ENCODE measurements around the gene LRRC32. TPM values are rescaled to one million over a fixed set of nuclear protein-coding genes. Genes with fewer than 3 reads are reported as not detected.

LRRC32 gene
- total and polyA plus RNA-seq, 10 of the 15 experiments (the other 5 are each of a cell fraction or from before 2014, with no cell fraction given) = 0.56 to 20.8 (median 7.4) TPM

GRCh38 chr11:76663912-76664440 is 6.6 kb downstream of the LRRC32 start:
- no peak overlapping the region for H3K9ac ChIP-seq (ENCODE audit: control insufficient read depth, insufficient read depth, low read length)
- H3K9me3 ChIP-seq (replicated peaks; ENCODE audit: control insufficient read depth, insufficient read depth, low read length) = no peaks in the 10 kb centered on the region
- DNase-seq (ENCODE audit: low read depth, low spot score) (no peak), FAIRE-seq (no peak), ATAC-seq (no peak)
- intact Hi-C loops (cut with micrococcal nuclease; ENCODE audit: unreplicated experiment) = no loop called here
- H3K27ac ChIP-seq (ENCODE audit: control insufficient read depth, insufficient read depth) = no peak overlapping the region
- no peak overlapping the region for H3K4me2 ChIP-seq (ENCODE audit: control insufficient read depth, insufficient read depth)
- H3K4me3 ChIP-seq = no peak overlapping the region
- CTCF ChIA-PET = interaction anchor here (0.8 to 3.6 kb wide), 7 partner anchors 9 to 65 kb away, joined by 3 to 12 read pairs (median 4); no protein-coding TSS in a partner anchor
- WGBS (ENCODE audit: insufficient coverage, insufficient replicate concordance, low lambda C conversion rate, missing lambda C conversion rate) = 71% methylated on average over 7 of the region's 7 CpGs
- no peaks in the 10 kb centered on the region; a peak in 1 of 4 replicates for H3K27me3 ChIP-seq (replicated peaks in 1 of 2; ENCODE audit: control insufficient read depth in 2 of 2, insufficient read depth in 2 of 2, low read length in 1 of 2)
- in situ Hi-C loops (cut with MboI) = no loop called here
- BruUV-seq (replicated peaks) = no TSS peak
- no peak overlapping the region for H2AFZ ChIP-seq (ENCODE audit: control insufficient read depth, low read depth, low read length)
- H4K20me1 ChIP-seq (ENCODE audit: control insufficient read depth, insufficient read depth) = no peaks in the 10 kb centered on the region
- SMC1A ChIA-PET (ENCODE audit: uncharacterized antibody, unreplicated experiment) = interaction anchor here (0.8 to 2.3 kb wide), 6 partner anchors 9 to 65 kb away, joined by 4 to 9 read pairs (median 6); no protein-coding TSS in a partner anchor
- no peaks in the 10 kb centered on the region for H3K79me2 ChIP-seq (ENCODE audit: control insufficient read depth, insufficient read depth, low read length)
- no peaks in the 10 kb centered on the region for H3K36me3 ChIP-seq (ENCODE audit: control insufficient read depth in 2 of 2, insufficient read depth in 2 of 2, low read length in 1 of 2)
- RAD21 ChIA-PET (ENCODE audit: unreplicated experiment) = interaction anchor here (1.1 to 3.2 kb wide), 3 partner anchors 10 to 36 kb away, joined by 3 to 23 read pairs (median 3); no protein-coding TSS in a partner anchor
- POLR2A ChIA-PET = interaction anchor here (1.4 to 2.9 kb wide), 2 partner anchors 9 to 34 kb away, joined by 3 to 15 read pairs; no protein-coding TSS in a partner anchor
- H3K4me1 ChIP-seq (ENCODE audit: control insufficient read depth, insufficient read depth, low read length) = peaks cover 34% of the 10 kb centered on the region
- TF ChIP-seq TCF12 (IDR thresholded peaks at IDR 0.05; ENCODE audit: low read depth, low read length) (no peak), GATAD2B (conservative IDR thresholded peaks at IDR 0.05; ENCODE audit: low read depth) (no peak), MYB (IDR thresholded peaks at IDR 0.05; ENCODE audit: borderline replicate concordance, low read depth, low read length) (no peak), TAF1 (IDR thresholded peaks at IDR 0.05; ENCODE audit: borderline replicate concordance, low read depth, low read length) (no peak), MTA3 (IDR thresholded peaks at IDR 0.05; ENCODE audit: borderline replicate concordance, low read length) (no peak), STAT3 (IDR thresholded peaks at IDR 0.05; ENCODE audit: low read depth, low read length) (no peak), NFXL1 (IDR thresholded peaks at IDR 0.05; ENCODE audit: borderline replicate concordance) (no peak)
- TF ChIP-seq, protein P1, sequence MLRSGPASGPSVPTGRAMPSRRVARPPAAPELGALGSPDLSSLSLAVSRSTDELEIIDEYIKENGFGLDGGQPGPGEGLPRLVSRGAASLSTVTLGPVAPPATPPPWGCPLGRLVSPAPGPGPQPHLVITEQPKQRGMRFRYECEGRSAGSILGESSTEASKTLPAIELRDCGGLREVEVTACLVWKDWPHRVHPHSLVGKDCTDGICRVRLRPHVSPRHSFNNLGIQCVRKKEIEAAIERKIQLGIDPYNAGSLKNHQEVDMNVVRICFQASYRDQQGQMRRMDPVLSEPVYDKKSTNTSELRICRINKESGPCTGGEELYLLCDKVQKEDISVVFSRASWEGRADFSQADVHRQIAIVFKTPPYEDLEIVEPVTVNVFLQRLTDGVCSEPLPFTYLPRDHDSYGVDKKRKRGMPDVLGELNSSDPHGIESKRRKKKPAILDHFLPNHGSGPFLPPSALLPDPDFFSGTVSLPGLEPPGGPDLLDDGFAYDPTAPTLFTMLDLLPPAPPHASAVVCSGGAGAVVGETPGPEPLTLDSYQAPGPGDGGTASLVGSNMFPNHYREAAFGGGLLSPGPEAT (IDR thresholded peaks at IDR 0.05; ENCODE audit: low read depth) = no peak
- TF ChIP-seq, protein P2, sequence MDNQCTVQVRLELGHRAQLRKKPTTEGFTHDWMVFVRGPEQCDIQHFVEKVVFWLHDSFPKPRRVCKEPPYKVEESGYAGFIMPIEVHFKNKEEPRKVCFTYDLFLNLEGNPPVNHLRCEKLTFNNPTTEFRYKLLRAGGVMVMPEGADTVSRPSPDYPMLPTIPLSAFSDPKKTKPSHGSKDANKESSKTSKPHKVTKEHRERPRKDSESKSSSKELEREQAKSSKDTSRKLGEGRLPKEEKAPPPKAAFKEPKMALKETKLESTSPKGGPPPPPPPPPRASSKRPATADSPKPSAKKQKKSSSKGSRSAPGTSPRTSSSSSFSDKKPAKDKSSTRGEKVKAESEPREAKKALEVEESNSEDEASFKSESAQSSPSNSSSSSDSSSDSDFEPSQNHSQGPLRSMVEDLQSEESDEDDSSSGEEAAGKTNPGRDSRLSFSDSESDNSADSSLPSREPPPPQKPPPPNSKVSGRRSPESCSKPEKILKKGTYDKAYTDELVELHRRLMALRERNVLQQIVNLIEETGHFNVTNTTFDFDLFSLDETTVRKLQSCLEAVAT (IDR thresholded peaks at IDR 0.05) = no peak
